Measurements from ENCODE around the gene GJB4. TPM values are rescaled to one million over a fixed set of nuclear protein-coding genes. Genes with fewer than 3 reads are reported as not detected.
A peak's percentile ranks its signal among the peaks of the same experiment; 100 is the strongest.

Gene GJB4
- total and polyA plus RNA-seq, 4 donors, result not detected

DNA sequence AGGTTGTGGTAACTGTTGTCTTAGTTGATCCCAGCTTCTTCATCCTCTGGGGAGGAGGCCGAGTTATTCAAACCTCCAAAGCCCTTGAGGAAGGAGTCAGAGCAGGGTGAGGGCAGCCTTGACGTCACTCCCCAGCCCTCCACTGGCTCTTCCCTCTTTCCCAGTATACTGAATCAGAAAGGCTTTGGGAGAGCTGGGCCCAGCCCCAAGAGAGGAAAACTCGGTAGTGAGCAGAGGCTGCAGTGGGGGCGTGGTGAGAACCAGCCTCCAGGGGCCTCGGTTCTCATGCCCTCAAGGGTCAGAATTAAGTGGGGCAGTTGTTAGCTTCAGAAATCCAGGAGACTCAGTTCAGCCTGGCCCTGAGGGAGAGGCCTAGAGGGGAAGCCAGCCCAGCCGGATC lies 31.4 kb downstream of the GJB4 start:
- no peak overlapping the region for H3K27ac ChIP-seq (ENCODE audit: low read depth in 1 of 2, low read length in 2 of 2)
- peaks cover 4 to 23% (median 7%) of the 10 kb centered on the region in 4 donors for H3K4me1 ChIP-seq (ENCODE audit: control insufficient read depth in 4 of 4, insufficient read depth in 4 of 4, low read length in 3 of 4)
- H3K9me3 ChIP-seq (ENCODE audit: control insufficient read depth in 4 of 4, low read length in 3 of 4), result no peaks in the 10 kb centered on the region
- H3K36me3 ChIP-seq (ENCODE audit: control insufficient read depth in 4 of 4, insufficient read depth in 3 of 4, low read depth in 1 of 4, low read length in 3 of 4), result peaks cover 0 to 3% (median 0%) of the 10 kb centered on the region in 4 donors
- TF ChIP-seq RXRA (IDR thresholded peaks at IDR 0.05), result no peak
- no peak for TF ChIP-seq JUND (IDR thresholded peaks at IDR 0.05)
- no peak for TF ChIP-seq NR2F2 (IDR thresholded peaks at IDR 0.05)
- no peak for DNase-seq (ENCODE audit: low spot score)
- H3K27me3 ChIP-seq (ENCODE audit: control insufficient read depth in 4 of 4, insufficient read depth in 4 of 4, low read length in 3 of 4), result no peaks in the 10 kb centered on the region
- H3K4me3 ChIP-seq (ENCODE audit: low read depth in 1 of 3, low read length in 3 of 3), result no peak overlapping the region
- WGBS, result 87% methylated on average over 6 of the region's 6 CpGs
- H3K9ac ChIP-seq (ENCODE audit: low read depth in 1 of 2, low read length in 2 of 2), result no peak overlapping the region

DNA sequence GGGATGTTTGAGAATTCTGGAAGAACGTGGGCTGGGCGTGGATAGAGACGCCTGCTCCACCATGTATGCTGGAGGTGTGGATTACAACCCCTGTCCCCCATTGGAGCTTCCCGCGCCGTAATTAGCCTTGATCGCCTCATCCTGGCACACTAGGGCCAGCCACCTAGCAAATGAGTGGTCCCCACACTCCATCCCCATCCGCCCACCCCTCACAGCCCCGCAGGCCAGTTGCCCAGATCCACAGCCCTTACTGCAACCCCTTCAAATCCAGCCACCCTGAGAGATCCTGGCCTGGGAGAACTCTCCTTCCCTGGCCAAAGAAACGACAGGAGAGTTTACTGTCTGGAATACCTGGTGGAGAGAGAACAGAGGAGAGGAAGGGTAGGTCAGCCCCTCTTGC lies 32.9 kb downstream of the GJB4 start:
- 70% methylated on average over 10 of the region's 10 CpGs for WGBS

More for the DNA sequence above, 32.9 kb downstream of the GJB4 start:
- peak overlapping the region in 1 of 2 donors; percentile 38 for H3K27ac ChIP-seq (ENCODE audit: low read depth in 1 of 2, low read length in 2 of 2)
- peaks cover 0 to 8% (median 0%) of the 10 kb centered on the region in 4 donors for H3K4me1 ChIP-seq (ENCODE audit: control insufficient read depth in 4 of 4, insufficient read depth in 4 of 4, low read length in 3 of 4)
- no peaks in the 10 kb centered on the region for H3K27me3 ChIP-seq (ENCODE audit: control insufficient read depth in 4 of 4, insufficient read depth in 4 of 4, low read length in 3 of 4)
- no peaks in the 10 kb centered on the region for H3K9me3 ChIP-seq (ENCODE audit: control insufficient read depth in 4 of 4, low read length in 3 of 4)
- H3K36me3 ChIP-seq (ENCODE audit: control insufficient read depth in 4 of 4, insufficient read depth in 3 of 4, low read depth in 1 of 4, low read length in 3 of 4), result peaks cover 0 to 3% (median 0%) of the 10 kb centered on the region in 4 donors
- H3K4me3 ChIP-seq (ENCODE audit: low read depth in 1 of 3, low read length in 3 of 3), result no peak overlapping the region
- no peak for DNase-seq (ENCODE audit: low spot score)
- no peak overlapping the region for H3K9ac ChIP-seq (ENCODE audit: low read depth in 1 of 2, low read length in 2 of 2)
- TF ChIP-seq TAF1 (conservative IDR thresholded peaks at IDR 0.05) (no peak), GABPA (IDR thresholded peaks at IDR 0.05 in 1 of 2, conservative IDR thresholded peaks at IDR 0.05 in 1 of 2) (no peak), RXRA (IDR thresholded peaks at IDR 0.05) (no peak), HNF4A (conservative IDR thresholded peaks at IDR 0.05) (no peak), JUND (IDR thresholded peaks at IDR 0.05) (no peak), YY1 (IDR thresholded peaks at IDR 0.05) (no peak), FOXA2 (IDR thresholded peaks at IDR 0.05) (no peak), EGR1 (IDR thresholded peaks at IDR 0.05; ENCODE audit: low read depth in 2 of 2) (no peak), SP1 (IDR thresholded peaks at IDR 0.05) (no peak), RAD21 (IDR thresholded peaks at IDR 0.05) (no peak), NR2F2 (IDR thresholded peaks at IDR 0.05) (no peak)
- TF ChIP-seq, protein P1, sequence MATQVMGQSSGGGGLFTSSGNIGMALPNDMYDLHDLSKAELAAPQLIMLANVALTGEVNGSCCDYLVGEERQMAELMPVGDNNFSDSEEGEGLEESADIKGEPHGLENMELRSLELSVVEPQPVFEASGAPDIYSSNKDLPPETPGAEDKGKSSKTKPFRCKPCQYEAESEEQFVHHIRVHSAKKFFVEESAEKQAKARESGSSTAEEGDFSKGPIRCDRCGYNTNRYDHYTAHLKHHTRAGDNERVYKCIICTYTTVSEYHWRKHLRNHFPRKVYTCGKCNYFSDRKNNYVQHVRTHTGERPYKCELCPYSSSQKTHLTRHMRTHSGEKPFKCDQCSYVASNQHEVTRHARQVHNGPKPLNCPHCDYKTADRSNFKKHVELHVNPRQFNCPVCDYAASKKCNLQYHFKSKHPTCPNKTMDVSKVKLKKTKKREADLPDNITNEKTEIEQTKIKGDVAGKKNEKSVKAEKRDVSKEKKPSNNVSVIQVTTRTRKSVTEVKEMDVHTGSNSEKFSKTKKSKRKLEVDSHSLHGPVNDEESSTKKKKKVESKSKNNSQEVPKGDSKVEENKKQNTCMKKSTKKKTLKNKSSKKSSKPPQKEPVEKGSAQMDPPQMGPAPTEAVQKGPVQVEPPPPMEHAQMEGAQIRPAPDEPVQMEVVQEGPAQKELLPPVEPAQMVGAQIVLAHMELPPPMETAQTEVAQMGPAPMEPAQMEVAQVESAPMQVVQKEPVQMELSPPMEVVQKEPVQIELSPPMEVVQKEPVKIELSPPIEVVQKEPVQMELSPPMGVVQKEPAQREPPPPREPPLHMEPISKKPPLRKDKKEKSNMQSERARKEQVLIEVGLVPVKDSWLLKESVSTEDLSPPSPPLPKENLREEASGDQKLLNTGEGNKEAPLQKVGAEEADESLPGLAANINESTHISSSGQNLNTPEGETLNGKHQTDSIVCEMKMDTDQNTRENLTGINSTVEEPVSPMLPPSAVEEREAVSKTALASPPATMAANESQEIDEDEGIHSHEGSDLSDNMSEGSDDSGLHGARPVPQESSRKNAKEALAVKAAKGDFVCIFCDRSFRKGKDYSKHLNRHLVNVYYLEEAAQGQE (IDR thresholded peaks at IDR 0.05), result no peak
- TF ChIP-seq, protein P2, sequence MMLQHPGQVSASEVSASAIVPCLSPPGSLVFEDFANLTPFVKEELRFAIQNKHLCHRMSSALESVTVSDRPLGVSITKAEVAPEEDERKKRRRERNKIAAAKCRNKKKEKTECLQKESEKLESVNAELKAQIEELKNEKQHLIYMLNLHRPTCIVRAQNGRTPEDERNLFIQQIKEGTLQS (IDR thresholded peaks at IDR 0.05), result no peak
- TF ChIP-seq, protein P3, sequence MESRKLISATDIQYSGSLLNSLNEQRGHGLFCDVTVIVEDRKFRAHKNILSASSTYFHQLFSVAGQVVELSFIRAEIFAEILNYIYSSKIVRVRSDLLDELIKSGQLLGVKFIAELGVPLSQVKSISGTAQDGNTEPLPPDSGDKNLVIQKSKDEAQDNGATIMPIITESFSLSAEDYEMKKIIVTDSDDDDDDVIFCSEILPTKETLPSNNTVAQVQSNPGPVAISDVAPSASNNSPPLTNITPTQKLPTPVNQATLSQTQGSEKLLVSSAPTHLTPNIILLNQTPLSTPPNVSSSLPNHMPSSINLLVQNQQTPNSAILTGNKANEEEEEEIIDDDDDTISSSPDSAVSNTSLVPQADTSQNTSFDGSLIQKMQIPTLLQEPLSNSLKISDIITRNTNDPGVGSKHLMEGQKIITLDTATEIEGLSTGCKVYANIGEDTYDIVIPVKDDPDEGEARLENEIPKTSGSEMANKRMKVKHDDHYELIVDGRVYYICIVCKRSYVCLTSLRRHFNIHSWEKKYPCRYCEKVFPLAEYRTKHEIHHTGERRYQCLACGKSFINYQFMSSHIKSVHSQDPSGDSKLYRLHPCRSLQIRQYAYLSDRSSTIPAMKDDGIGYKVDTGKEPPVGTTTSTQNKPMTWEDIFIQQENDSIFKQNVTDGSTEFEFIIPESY (IDR thresholded peaks at IDR 0.05), result no peak
- TF ChIP-seq, protein P4, sequence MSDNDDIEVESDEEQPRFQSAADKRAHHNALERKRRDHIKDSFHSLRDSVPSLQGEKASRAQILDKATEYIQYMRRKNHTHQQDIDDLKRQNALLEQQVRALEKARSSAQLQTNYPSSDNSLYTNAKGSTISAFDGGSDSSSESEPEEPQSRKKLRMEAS (IDR thresholded peaks at IDR 0.05), result no peak
